ENCODE data around the gene ZNF267.
"Not testable (repeated sequence)": the region's sequence is repeated elsewhere in the genome, so short reads cannot be mapped to it uniquely, and the experiment has no call there.

The ZNF267 gene

GRCh38 chr16:31877876-31878642, 4.5 kb downstream of the ZNF267 start:
- no peak for DNase-seq (ENCODE audit: low read depth, low spot score)

DNA sequence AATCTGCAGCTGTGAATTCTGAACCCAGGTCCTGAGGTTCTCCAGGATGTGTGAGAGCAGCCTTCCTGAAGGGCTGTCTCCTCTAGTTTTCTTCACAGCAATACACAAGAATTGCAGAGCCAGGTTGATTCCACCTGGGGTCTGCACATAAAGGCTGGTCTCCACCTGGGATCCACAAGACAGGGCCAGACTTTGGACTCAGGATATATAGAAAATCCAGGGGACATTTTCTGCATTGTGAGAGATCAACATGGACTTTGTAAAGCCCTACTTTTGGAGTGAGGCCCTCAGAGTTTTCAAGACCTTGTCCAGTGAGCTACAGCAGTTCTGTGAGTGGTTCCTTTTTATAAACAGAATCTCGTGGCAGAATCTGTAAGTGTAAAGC, 6.3 kb downstream of the ZNF267 start:
- no peak for DNase-seq (ENCODE audit: low read depth, low spot score)

GRCh38 chr16:31880322-31880979, 6.8 kb downstream of the ZNF267 start:
- DNase-seq (ENCODE audit: low read depth, low spot score): no peak

DNA sequence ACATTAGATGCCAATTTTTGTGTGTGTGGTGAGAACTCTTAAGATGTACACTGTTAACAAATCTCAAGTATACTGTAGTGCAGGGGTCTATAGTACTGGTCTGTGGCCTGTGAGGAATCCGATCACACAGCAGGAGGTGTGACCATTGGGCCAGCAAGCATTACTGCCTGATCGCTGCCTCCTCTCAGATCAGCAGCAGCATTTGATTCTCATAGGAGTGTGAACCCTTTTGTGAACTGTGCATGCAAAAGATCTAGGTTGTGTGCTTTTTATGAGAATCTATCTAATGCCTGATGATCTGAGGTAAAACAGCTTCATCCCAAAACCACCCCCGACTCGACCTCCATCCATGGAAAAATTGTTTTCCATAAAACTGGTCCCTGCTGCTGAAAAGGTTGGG, 12.6 kb downstream of the ZNF267 start:
- DNase-seq (ENCODE audit: low read depth, low spot score): no peak

DNA sequence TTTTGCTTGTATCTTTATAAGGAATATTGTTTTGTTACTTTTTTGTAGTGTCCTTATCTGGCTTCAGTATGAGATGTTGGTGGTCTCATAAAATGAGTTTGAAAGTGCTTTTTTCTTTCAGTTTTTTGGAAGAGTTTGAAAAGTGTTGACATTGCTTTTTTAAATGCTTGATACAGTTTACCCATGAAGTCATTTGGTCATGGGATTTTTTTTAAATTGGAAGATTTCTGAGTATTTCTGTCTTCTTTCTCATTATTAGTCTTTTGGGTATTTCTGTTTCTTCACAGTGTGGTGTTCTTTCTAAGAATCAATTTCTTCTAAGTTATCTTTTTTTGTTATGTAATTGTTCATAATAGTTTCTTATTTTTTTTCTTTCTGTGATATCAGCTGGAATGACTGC, 15.1 kb downstream of the ZNF267 start:
- no peak for DNase-seq (ENCODE audit: low read depth, low spot score)

DNA sequence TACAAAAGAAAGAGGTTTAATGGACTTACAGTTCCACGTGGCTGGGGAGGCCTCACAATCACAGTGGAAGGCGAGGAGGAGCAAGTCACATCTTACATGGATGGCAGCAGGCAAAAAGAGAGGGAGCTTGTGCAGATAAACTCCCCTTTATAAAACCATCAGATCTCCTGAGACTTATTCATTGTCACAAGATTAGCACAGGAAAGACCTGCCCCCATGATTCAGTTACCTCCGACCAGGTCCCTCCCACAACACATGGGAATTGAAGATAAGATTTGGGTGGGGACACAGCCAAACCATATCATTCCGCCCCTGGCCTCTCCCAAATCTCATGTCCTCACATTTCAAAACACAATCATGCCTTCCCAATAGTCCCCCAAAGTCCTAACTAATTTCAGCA, 18.5 kb downstream of the ZNF267 start:
- not testable (repeated sequence) for DNase-seq (ENCODE audit: low read depth, low spot score)

DNA sequence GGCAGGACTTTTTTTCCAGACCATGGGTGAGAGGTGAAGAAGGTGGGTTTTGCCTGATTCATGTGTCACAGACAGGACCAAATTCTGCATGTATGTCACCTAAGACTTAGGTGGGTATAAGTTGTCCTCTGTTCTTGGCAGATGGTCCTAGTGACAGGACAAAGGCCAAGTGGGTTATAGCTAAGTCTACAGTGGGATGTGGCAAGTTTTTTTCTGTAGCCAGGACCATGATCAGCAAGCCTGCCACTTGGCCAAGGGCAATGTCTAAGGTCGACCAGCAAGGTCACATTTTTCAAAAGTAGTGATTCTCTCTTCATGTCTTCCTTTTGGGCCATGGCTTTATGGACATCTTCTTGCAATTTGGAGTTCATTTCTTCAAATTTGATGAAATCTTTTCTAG, 20.2 kb downstream of the ZNF267 start:
- DNase-seq (ENCODE audit: low read depth, low spot score): no peak

DNA sequence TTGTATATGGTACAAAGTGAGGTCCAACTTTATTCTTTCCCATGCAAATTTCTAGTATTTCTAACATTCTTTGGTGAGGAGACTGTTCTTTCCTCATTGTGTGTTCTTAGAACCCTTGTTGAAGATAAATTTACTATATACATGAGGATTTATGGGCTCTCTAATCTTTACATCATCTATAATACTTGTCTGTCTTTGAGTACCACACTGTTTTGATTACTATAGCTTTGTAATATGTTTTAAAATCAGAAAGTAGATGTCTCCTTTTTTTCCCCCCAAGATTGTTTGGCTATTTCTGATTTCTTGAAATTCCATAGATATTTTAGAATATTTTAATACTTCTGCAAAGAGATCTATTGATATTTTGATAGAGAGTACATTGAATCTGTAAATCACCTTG, 23.7 kb downstream of the ZNF267 start:
- DNase-seq (ENCODE audit: low read depth, low spot score): no peak

DNA sequence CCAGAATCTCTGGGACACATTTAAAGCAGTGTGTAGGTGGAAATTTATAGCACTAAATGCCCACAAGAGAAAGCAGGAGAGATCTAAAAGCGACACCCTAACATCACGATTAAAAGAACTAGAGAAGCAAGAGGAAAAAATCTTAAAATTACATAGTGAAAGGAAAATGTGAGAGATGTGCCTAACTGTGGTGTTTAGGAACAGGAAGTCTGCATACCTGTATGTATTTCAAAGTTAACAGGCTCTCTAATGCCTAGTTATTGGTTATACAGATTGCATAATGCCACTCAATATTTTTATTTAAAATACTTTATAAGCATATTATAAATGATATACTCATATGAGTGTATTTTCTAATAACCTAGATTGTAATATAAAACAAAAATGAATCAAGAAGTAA, 25.9 kb downstream of the ZNF267 start:
- no peak for DNase-seq (ENCODE audit: low read depth, low spot score)

DNA sequence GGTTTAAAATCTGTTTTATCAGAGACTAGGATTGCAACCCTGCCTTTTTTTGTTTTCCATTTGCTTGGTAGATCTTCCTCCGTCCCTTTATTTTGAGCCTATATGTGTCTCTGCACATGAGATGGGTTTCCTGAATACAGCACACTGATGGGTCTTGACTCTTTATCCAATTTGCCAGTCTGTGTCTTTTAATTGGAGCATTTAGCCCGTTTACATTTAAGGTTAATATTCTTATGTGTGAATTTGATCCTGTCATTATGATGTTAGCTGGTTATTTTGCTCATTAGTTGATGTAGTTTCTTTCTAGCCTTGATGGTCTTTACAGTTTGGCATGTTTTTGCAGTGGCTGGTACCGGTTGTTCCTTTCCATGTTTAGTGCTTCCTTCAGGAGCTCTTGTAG, 31.0 kb downstream of the ZNF267 start:
- not testable (repeated sequence) for DNase-seq (ENCODE audit: low read depth, low spot score)

DNA sequence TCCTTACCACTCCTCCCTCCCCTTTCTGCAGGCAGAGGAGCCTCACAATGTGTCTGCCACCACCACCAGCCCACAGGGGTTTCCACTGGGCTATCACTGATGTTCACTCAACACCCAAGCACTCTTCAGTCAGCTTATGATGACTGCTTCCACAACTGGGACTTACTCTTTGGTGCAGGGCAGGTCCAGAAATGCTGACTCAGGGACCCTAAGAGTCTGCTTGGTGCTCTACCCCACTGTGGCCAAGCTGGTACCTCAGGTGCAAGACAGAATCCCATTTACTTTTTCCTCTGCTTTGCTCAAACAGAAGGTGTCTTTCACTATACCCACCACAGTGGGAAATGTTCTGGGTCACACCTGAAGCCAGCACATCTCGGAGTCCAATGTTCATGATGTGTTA, 40.1 kb downstream of the ZNF267 start:
- DNase-seq (ENCODE audit: low read depth, low spot score): no peak

- DNase-seq (ENCODE audit: low read depth, low spot score): no peak
Measured at GRCh38 chr16:31916056-31916488, 42.5 kb downstream of the ZNF267 start.

- no peak for DNase-seq (ENCODE audit: low read depth, low spot score)
Measured at GRCh38 chr16:31920373-31920772, 46.8 kb downstream of the ZNF267 start.

GRCh38 chr16:31951806-31952205, 78.2 kb downstream of the ZNF267 start:
- DNase-seq (ENCODE audit: low read depth, low spot score): not testable (repeated sequence)

DNA sequence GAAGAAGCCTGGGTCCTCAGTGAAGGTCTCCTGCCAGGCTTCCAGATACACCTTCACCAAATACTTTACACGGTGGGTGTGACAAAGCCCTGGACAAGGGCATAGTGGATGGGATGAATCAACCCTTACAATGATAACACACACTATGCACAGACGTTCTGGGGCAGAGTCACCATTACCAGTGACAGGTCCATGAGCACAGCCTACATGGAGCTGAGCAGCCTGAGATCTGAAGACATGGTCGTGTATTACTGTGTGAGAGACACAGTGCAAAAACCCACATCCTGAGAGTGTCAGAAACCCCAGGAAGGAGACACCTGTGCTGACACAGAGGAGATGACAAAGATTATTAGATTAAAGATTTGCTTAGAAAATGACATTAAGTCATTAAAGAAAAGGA, 78.6 kb downstream of the ZNF267 start:
- DNase-seq (ENCODE audit: low read depth, low spot score): not testable (repeated sequence)

DNA sequence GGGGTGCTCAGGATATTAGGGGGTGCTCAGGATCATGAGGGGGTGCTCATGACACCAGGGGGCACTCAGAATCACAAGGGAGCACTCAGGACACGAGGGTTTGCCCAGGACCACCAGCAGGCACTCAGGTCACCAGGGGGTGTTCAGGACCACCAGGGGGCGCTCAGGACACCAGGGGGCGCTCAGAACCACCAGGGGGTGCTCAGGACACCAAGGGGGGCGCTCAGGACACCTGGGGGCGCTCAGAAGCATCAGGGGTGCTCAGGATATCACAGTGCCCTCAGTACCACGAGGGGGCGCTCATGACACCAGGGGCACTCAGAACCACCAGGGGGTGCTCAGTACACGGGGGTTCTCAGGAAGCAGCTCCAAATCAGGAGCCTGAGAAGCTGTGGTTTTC, 82.6 kb downstream of the ZNF267 start:
- DNase-seq (ENCODE audit: low read depth, low spot score): not testable (repeated sequence)

DNA sequence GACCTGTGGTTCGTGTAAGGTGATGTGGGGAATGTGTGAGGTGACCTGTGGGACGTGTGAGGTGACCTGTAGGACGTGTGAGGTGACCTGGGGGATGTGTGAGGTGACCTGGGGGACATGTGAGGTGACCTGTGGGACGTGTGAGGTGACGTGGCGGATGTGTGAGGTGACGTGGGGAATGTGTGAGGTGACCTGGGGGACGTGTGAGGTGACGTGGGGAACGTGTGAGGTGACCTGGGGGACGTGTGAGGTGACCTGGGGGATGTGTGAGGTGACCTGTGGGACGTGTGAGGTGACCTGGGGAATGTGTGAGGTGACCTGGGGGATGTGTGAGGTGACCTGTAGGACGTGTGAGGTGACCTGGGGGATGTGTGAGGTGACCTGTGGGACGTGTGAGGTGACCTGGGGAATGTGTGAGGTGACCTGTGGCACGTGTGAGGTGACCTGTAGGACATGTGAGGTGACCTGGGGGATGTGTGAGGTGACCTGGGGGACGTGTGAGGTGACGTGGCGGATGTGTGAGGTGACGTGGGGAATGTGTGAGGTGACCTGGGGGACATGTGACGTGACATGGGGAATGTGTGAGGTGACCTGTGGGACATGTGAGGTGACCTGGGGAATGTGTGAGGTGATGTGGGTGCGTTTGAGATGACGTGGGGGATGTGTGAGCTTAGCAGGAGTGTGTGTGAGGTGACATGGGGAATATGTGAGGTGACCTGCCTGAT, 86.7 kb downstream of the ZNF267 start:
- not testable (repeated sequence) for DNase-seq (ENCODE audit: low read depth, low spot score)
